ENCODE measurements around the gene NAALADL2.
A peak's percentile ranks its signal among the peaks of the same experiment; 100 is the strongest.

NAALADL2 gene

GRCh38 chr3:175659670-175660350 is 800.7 kb downstream of the NAALADL2 start:
- DNase-seq (ENCODE audit: low read depth in 2 of 2): no peak

- no peak for DNase-seq (ENCODE audit: low read depth in 2 of 2)
These were observed 803.7 kb downstream of the NAALADL2 start for GRCh38 chr3:175662815-175663214.

- DNase-seq (ENCODE audit: low read depth in 2 of 2): no peak
These were observed 805.8 kb downstream of the NAALADL2 start for GRCh38 chr3:175664911-175665310.

GRCh38 chr3:175668300-175668699 is 809.2 kb downstream of the NAALADL2 start:
- no peak for DNase-seq (ENCODE audit: low read depth in 2 of 2)

- DNase-seq (ENCODE audit: low read depth in 2 of 2): peak in 1 of 2 experiments; percentile 20
These were observed 811.4 kb downstream of the NAALADL2 start for GRCh38 chr3:175670557-175670956.

- no peak for DNase-seq (ENCODE audit: low read depth in 2 of 2)
These were observed 813.1 kb downstream of the NAALADL2 start for GRCh38 chr3:175672119-175672689.

GRCh38 chr3:175679568-175679967 is 820.4 kb downstream of the NAALADL2 start:
- no peak for DNase-seq (ENCODE audit: low read depth in 2 of 2)

- DNase-seq (ENCODE audit: low read depth in 2 of 2): no peak
These were observed 833.1 kb downstream of the NAALADL2 start for GRCh38 chr3:175692256-175692655.

GRCh38 chr3:175695251-175695650 is 836.1 kb downstream of the NAALADL2 start:
- no peak for DNase-seq (ENCODE audit: low read depth in 2 of 2)

- DNase-seq (ENCODE audit: low read depth in 2 of 2): peak in 1 of 2 experiments; percentile 10
These were observed 843.8 kb downstream of the NAALADL2 start for GRCh38 chr3:175702956-175703355.

- DNase-seq (ENCODE audit: low read depth in 2 of 2): no peak
These were observed 845.4 kb downstream of the NAALADL2 start for GRCh38 chr3:175704366-175705055.

GRCh38 chr3:175713268-175713667 is 854.1 kb downstream of the NAALADL2 start:
- peak in 1 of 2 experiments; percentile 34 for DNase-seq (ENCODE audit: low read depth in 2 of 2)

- DNase-seq (ENCODE audit: low read depth in 2 of 2): peak; percentile 42 to 49
These were observed 857.3 kb downstream of the NAALADL2 start for GRCh38 chr3:175716446-175716845.

GRCh38 chr3:175726228-175726627 is 867.1 kb downstream of the NAALADL2 start:
- DNase-seq (ENCODE audit: low read depth in 2 of 2): no peak

GRCh38 chr3:175728566-175728965 is 869.4 kb downstream of the NAALADL2 start:
- DNase-seq (ENCODE audit: low read depth in 2 of 2): no peak

- DNase-seq (ENCODE audit: low read depth in 2 of 2): peak; percentile 36 to 44
These were observed 870.3 kb downstream of the NAALADL2 start for GRCh38 chr3:175729466-175729865.

- DNase-seq (ENCODE audit: low read depth in 2 of 2): no peak
These were observed 872.4 kb downstream of the NAALADL2 start for GRCh38 chr3:175731543-175731942.

- DNase-seq (ENCODE audit: low read depth in 2 of 2): no peak
These were observed 872.9 kb downstream of the NAALADL2 start for GRCh38 chr3:175732017-175732416.

GRCh38 chr3:175735866-175736265 is 876.7 kb downstream of the NAALADL2 start:
- no peak for DNase-seq (ENCODE audit: low read depth in 2 of 2)

- peak in 1 of 2 experiments; percentile 36 for DNase-seq (ENCODE audit: low read depth in 2 of 2)
These were observed 878.8 kb downstream of the NAALADL2 start for GRCh38 chr3:175737646-175738572.

GRCh38 chr3:175741951-175742350 is 882.8 kb downstream of the NAALADL2 start:
- no peak for DNase-seq (ENCODE audit: low read depth in 2 of 2)
